Epithelial cell of esophagus (primary cell): ENCODE measurements around the gene RPS15.

ENCODE experiments used
- DNase-seq: peaks from one replicate; pipeline ENCODE4 v3.0.0; 2010; ENCODE audit warnings: low read depth
- H3K4me3 ChIP-seq: 2 replicates; pipeline ENCODE4 v1.5.1; 2011; ENCODE audit warnings: mild to moderate bottlenecking, low read length, control low read depth
- TF ChIP-seq, protein P1 (sequence below): IDR thresholded peaks from 2 replicates; pipeline ENCODE4 v1.5.1; 2011; ENCODE audit warnings: low read depth, mild to moderate bottlenecking, low read length, control low read depth, inconsistent platforms; ENCODE audit not compliant: insufficient read depth; ENCODE audit errors: missing control alignments

RPS15 gene

DNA sequence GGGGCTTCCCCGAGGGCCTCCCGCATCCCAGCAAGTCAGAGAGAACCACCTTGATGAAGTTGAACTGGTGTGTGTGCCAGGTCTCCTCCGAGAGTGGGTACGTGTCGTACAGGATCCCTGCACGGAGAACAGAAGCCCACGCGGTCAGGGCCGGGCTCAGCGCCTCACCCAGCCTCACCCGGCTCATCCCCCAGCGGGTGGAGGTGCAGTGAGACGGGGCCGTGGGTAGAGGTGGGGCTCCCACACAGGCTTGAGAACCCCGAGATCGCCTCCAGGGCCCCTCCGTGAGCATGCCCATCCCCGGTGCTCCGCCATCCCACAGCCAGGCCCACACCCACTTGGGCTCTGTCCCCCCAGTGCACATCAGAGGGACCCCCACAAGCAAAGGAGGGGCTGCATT lies 39.1 kb upstream of the RPS15 start:
- TF ChIP-seq, protein P1, sequence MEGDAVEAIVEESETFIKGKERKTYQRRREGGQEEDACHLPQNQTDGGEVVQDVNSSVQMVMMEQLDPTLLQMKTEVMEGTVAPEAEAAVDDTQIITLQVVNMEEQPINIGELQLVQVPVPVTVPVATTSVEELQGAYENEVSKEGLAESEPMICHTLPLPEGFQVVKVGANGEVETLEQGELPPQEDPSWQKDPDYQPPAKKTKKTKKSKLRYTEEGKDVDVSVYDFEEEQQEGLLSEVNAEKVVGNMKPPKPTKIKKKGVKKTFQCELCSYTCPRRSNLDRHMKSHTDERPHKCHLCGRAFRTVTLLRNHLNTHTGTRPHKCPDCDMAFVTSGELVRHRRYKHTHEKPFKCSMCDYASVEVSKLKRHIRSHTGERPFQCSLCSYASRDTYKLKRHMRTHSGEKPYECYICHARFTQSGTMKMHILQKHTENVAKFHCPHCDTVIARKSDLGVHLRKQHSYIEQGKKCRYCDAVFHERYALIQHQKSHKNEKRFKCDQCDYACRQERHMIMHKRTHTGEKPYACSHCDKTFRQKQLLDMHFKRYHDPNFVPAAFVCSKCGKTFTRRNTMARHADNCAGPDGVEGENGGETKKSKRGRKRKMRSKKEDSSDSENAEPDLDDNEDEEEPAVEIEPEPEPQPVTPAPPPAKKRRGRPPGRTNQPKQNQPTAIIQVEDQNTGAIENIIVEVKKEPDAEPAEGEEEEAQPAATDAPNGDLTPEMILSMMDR, result no peak
- no peak overlapping the region for H3K4me3 ChIP-seq
- DNase-seq, result no peak

DNA sequence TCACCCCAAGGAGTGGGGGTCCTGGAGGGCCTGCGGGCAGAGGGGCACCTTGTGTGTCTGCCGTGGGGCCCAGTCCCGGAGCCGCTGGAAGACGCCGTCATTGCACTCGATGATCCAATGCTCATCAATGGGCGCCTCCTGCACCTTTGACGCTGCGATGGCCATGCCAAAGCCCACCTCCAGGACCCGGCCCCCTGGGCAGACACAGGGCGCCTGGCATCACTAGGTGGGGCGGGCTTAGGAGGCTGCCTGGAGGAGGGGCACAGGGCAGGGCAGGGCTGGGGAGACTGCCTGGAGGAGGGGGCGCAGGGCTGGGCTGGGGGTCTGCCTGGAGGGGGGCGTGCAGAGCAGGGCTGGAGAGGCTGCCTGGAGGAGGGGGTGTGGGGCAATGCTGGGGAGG lies 38.5 kb upstream of the RPS15 start:
- TF ChIP-seq, protein P1, result no peak
- H3K4me3 ChIP-seq, result no peak overlapping the region

DNA sequence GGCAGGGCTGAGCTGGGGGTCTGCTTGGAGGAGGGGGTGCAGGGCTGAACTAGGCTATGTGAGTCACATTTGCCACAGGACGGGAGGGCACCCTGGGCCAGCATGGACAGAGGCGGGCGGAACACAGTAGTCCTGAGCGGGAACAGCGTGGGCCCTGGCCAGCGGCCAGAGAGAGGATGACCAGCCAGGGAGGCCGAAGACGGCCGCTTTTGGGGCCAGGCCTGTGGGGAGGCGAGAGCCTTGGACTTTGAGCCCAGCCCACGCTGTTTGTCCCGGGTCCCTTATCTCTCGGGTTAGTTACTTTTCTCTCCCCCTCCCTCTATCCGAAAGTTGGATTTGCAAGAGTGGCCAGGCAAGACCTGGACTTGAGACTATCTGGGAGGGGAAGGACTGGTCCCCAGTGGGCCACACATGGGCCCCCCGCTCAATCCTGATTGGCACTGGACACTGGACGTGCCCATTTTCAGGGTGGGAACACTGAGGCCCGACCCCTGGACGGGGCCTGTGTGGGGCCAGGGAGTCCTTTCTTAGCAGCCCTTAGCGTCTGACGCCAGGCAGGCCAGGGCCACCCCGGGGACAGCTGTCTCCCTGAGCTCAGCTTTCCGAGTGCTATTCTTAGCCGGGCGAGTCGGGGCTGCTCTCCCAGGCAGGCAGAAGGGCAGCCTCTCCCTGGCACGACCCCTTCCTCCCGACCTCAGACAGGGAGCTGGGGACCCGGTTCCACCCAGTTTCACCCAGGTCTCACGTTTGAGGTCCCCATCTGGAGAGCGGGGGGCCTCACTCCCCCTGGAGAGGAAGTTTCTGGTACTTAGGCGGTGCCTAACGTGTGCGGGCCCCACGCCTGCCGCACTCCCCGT lies 37.7 kb upstream of the RPS15 start:
- TF ChIP-seq, protein P1, result no peak
- DNase-seq, result no peak
- H3K4me3 ChIP-seq, result peak overlapping the region; percentile 61

More for the DNA sequence above, 38.5 kb upstream of the RPS15 start:
- DNase-seq, result no peak

DNA sequence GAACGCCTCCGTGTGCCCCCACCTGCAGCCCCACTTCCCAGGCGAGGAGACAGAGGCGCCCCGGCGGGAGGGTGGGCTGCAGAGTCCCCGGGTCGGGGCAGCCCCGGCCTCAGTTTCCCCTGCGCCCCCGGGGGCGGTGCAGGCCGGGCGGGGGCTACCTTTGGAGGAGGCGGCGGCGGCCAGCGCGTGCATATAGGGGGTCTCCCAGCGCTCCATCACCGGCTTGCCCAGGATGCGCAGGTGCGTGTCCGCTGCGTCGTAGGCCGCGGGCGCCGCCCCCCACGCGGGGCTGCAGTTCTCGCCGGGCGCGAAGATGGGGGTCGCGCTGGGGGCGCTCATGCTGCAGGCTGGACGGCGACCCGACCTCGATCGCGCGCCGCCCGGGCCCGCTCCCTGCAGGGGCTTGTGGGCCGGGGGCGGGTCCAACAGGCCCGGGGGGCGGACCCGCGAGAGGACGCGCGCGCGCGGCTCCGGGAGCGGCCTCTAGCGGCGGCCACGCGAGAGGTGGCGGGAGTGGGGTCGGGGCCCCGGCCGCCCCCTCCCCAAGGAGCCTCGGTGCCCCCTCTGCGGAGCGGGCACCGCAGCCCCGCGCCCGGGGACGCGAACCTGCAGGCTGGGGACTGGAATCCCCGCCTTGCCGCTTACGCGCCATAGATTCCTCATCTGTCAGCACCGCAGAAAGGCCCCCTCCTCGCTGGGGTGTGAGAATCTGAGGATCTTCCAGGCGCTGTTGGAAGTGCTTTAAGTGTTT lies 36.9 kb upstream of the RPS15 start, which contains the start of gene GAMT:
Gene GAMT (minus strand): TSS at position 405 of the 751 bp plus-strand sequence. CDS start 66 bp downstream, at position 339.
- TF ChIP-seq, protein P1, result no peak
- DNase-seq, result no peak
- peak within 1 kb of the TSS; percentile 61 for H3K4me3 ChIP-seq

DNA sequence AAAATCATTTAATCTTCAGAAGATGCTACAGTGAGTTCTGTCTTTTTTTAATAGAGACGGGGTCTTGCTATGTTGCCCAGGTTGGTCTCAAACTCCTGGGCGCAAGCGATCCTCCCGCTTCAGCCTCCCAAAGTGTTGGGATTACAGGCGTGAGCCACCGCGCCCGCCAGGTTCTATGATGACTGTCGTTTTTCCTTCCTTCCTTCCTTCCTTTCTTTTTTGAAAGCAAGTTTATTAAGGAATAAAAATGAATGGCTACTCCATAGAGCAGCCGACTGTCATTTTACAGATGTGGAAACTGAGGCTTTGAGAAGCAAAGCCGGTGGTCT lies 36.3 kb upstream of the RPS15 start:
- no peak for DNase-seq
- no peak overlapping the region for H3K4me3 ChIP-seq
- TF ChIP-seq, protein P1, result no peak

DNA sequence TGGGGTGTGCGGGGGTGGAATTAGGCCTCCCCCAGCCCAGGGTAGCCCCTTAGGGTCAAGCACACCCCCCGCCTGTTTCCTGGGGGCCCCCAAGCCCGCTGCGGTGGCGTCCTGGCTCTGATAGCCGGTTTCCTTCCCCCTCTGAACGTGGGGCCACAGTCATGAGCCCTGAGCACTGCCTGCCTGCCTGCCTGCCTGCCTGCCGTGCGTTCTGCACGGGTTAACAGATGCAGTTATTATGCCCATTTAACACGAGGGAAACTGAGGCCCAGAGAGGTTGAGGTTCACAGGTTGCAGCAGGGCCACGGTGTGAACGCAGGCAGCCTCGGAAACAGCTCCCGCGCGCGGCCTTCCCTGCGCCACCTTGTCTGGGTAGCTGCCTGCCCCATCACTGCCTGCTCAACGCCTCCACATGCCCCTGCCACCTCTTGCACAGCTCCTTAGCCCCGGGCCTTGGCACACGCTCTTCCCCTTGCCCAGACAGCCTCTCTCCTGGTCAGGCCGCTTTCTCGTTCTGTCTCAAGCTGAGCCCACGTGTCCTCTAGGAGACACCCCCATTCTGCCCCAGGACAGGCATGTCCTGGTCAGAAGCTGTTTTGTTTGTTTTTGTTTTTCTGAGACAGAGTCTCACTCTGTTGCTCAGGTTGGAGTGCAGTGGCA lies 35.7 kb upstream of the RPS15 start:
- peak; percentile 92 for DNase-seq
- TF ChIP-seq, protein P1, result no peak
- peak overlapping the region; percentile 2 for H3K4me3 ChIP-seq
